Motor neuron (in vitro differentiated cells): Measurements from ENCODE around the gene ERC2. TPM values are rescaled to one million over a fixed set of nuclear protein-coding genes. Genes with fewer than 3 reads are reported as not detected.

ENCODE experiments used
- ATAC-seq, 8 experiments: fragments of 200-7000 bp; cut with Tn5 transposase; replicated peaks in 6 of 8; 2 replicates each; pipeline ENCODE4 v1.8.0; 2021; ENCODE audit warnings: mild to moderate bottlenecking in 8 of 8, moderate library complexity in 8 of 8
- H3K27ac ChIP-seq, 2 donors: fragments of 250-450 bp; sonication (Bioruptor Pico); 2 replicates each; pipeline ENCODE4 v1.9.0; 2021; ENCODE audit warnings: antibody characterized with exemption in 2 of 2, mild to moderate bottlenecking in 2 of 2, moderate library complexity in 1 of 2
- H3K4me1 ChIP-seq, 2 donors: fragments of 250-450 bp; sonication (Bioruptor Pico); replicated peaks in 1 of 2; 2 replicates each; pipeline ENCODE4 v1.6.1; 2021; ENCODE audit warnings: antibody characterized with exemption in 2 of 2, mild to moderate bottlenecking in 2 of 2, moderate library complexity in 1 of 2
- H3K4me3 ChIP-seq, 5 donors: fragments of 250-450 bp; sonication (Bioruptor Pico); 2 replicates each; pipeline ENCODE4 v1.9.0; 2021; ENCODE audit warnings: antibody characterized with exemption in 5 of 5, mild to moderate bottlenecking in 5 of 5, moderate library complexity in 4 of 5
- WGBS, 10 experiments: fragments of 450-650 bp; shearing (Covaris generic); methylation state at CpG; one replicate each; pipeline ENCODE4 v1.0.0; 2022; 5-methylcytosine and 5-hydroxymethylcytosine counted together
- in situ Hi-C, 9 experiments: fragments of 400-800 bp; cut with MboI; loops; one replicate each; pipeline ENCODE4 v1.15.0; 2021; ENCODE audit warnings: low sequenced_read_pairs in 9 of 9, low pct_unique_long_range_greater_than_20kb in 2 of 9; ENCODE audit not compliant: unreplicated experiment in 9 of 9
- total RNA-seq, 8 experiments: library from RNA; unstranded; fragments of 300-600 nt; gene quantifications; 2 replicates each; pipeline versions ENCODE4 v1.2.3 to v1.2.4, GENCODE V29; 2022

Gene ERC2
- total RNA-seq, 8 experiments from 2014 or later, result 1.0 to 28.0 (median 18.2) TPM

GRCh38 chr3:55655544-55655943, 812.7 kb downstream of the ERC2 start:
- in situ Hi-C loops, result no loop called here
- no peak for ATAC-seq
- WGBS, 10 experiments, result 20 to 100% (median 88%) methylated on average over 1 of the region's 1 CpG; no CpG with 5 or more reads in 3 of the 10 experiments
- Histone ChIP-seq H3K4me3 (no peak overlapping the region), H3K27ac (no peak overlapping the region), H3K4me1 (no peaks in the 10 kb centered on the region)

- no peak for ATAC-seq
- H3K4me1 ChIP-seq, result no peaks in the 10 kb centered on the region
- in situ Hi-C loops, result no loop called here
- H3K4me3 ChIP-seq, result no peak overlapping the region
- WGBS, 10 experiments, result 3 to 100% (median 87%) methylated on average over 2 to 6 of the region's 7 CpGs; no CpG with 5 or more reads in 2 of the 10 experiments
- no peak overlapping the region for H3K27ac ChIP-seq
Observed at GRCh38 chr3:55654123-55654760, 814.0 kb downstream of the ERC2 start.

- WGBS, 10 experiments, result 43 to 100% (median 92%) methylated on average over 1 to 2 of the region's 3 CpGs; no CpG with 5 or more reads in 3 of the 10 experiments
- in situ Hi-C loops, result no loop called here
- Histone ChIP-seq H3K27ac (no peak overlapping the region), H3K4me3 (no peak overlapping the region), H3K4me1 (no peaks in the 10 kb centered on the region)
- no peak for ATAC-seq
Observed at GRCh38 chr3:55651011-55651410, 817.3 kb downstream of the ERC2 start.

- whole genome bisulfite sequencing, 10 experiments, result 33 to 100% (median 85%) methylated on average over 1 to 4 of the region's 4 CpGs; no CpG with 5 or more reads in 2 of the 10 experiments
- no peak overlapping the region for H3K27ac ChIP-seq
- H3K4me3 ChIP-seq, result no peak overlapping the region
- in situ Hi-C loops, result no loop called here
- ATAC-seq, result no peak
- no peaks in the 10 kb centered on the region for H3K4me1 ChIP-seq
Observed at GRCh38 chr3:55650011-55650410, 818.3 kb downstream of the ERC2 start.

GRCh38 chr3:55649554-55649953, 818.7 kb downstream of the ERC2 start:
- WGBS, 10 experiments, result 0 to 84% (median 67%) methylated on average over 1 to 6 of the region's 6 CpGs; no CpG with 5 or more reads in 3 of the 10 experiments
- H3K4me1 ChIP-seq, result no peaks in the 10 kb centered on the region
- no peak overlapping the region for H3K4me3 ChIP-seq
- in situ Hi-C loops, result no loop called here
- no peak overlapping the region for H3K27ac ChIP-seq
- no peak for ATAC-seq

- in situ Hi-C loops, result no loop called here
- ATAC-seq, result no peak
- H3K4me3 ChIP-seq, result no peak overlapping the region
- WGBS, 10 experiments, result 0 to 59% (median 47%) methylated on average over 1 to 6 of the region's 7 CpGs; no CpG with 5 or more reads in 4 of the 10 experiments
- no peaks in the 10 kb centered on the region for H3K4me1 ChIP-seq
- no peak overlapping the region for H3K27ac ChIP-seq
Observed at GRCh38 chr3:55648591-55649318, 819.5 kb downstream of the ERC2 start.

- Histone ChIP-seq H3K4me1 (no peaks in the 10 kb centered on the region), H3K4me3 (no peak overlapping the region), H3K27ac (no peak overlapping the region)
- ATAC-seq, result no peak
- in situ Hi-C loops, result no loop called here
- 29 to 89% (median 78%) methylated on average over 2 to 9 of the region's 10 CpGs; no CpG with 5 or more reads in 2 of the 10 experiments for WGBS, 10 experiments
Observed at GRCh38 chr3:55647670-55648069, 820.6 kb downstream of the ERC2 start.

- ATAC-seq, result peak in 1 of 8 experiments; percentile 16
- H3K27ac ChIP-seq, result no peak overlapping the region
- no peaks in the 10 kb centered on the region for H3K4me1 ChIP-seq
- in situ Hi-C loops, result no loop called here
- 7 to 90% (median 62%) methylated on average over 3 to 8 of the region's 10 CpGs; no CpG with 5 or more reads in 1 of the 10 experiments for WGBS, 10 experiments
- H3K4me3 ChIP-seq, result no peak overlapping the region
Observed at GRCh38 chr3:55647063-55647462, 821.2 kb downstream of the ERC2 start.

GRCh38 chr3:55646121-55646520, 822.1 kb downstream of the ERC2 start:
- Histone ChIP-seq H3K4me1 (no peaks in the 10 kb centered on the region), H3K27ac (no peak overlapping the region), H3K4me3 (no peak overlapping the region)
- 14 to 100% (median 88%) methylated on average over 1 to 3 of the region's 3 CpGs; no CpG with 5 or more reads in 2 of the 10 experiments for WGBS, 10 experiments
- ATAC-seq, result no peak
- in situ Hi-C loops, result no loop called here

- Histone ChIP-seq H3K27ac (no peak overlapping the region), H3K4me3 (no peak overlapping the region), H3K4me1 (peaks cover 0 to under 1% of the 10 kb centered on the region in 2 donors)
- ATAC-seq, result no peak
- 0 to 80% (median 37%) methylated on average over 1 to 4 of the region's 4 CpGs; no CpG with 5 or more reads in 3 of the 10 experiments for WGBS, 10 experiments
- in situ Hi-C loops, result no loop called here
Observed at GRCh38 chr3:55645422-55645821, 822.8 kb downstream of the ERC2 start.

- ATAC-seq, result peak in 2 of 8 experiments; percentile 50 to 72
- in situ Hi-C loops, result no loop called here
- Histone ChIP-seq H3K4me3 (no peak overlapping the region), H3K4me1 (peaks cover 9% of the 10 kb centered on the region in 2 donors), H3K27ac (no peak overlapping the region)
- 0 to 100% (median 82%) methylated on average over 1 to 2 of the region's 2 CpGs for WGBS, 10 experiments
Observed at GRCh38 chr3:55643283-55643682, 825.0 kb downstream of the ERC2 start.

- no peak for ATAC-seq
- Histone ChIP-seq H3K4me1 (peaks cover 9% of the 10 kb centered on the region in 2 donors), H3K4me3 (no peak overlapping the region), H3K27ac (no peak overlapping the region)
- in situ Hi-C loops, result no loop called here
- WGBS, 10 experiments, result 0 to 100% (median 76%) methylated on average over 1 to 2 of the region's 2 CpGs; no CpG with 5 or more reads in 2 of the 10 experiments
Observed at GRCh38 chr3:55641964-55642363, 826.3 kb downstream of the ERC2 start.

- WGBS, 10 experiments, result 7 to 100% (median 55%) methylated on average over 1 to 7 of the region's 9 CpGs
- peaks cover 9% of the 10 kb centered on the region in 2 donors for H3K4me1 ChIP-seq
- no peak overlapping the region for H3K27ac ChIP-seq
- in situ Hi-C loops, result no loop called here
- ATAC-seq, result peak in 4 of 8 experiments; percentile 25 to 59 (median 37)
- no peak overlapping the region for H3K4me3 ChIP-seq
Observed at GRCh38 chr3:55639896-55640765, 828.1 kb downstream of the ERC2 start.
